Measurements from ENCODE around the gene PIKFYVE. TPM values are rescaled to one million over a fixed set of nuclear protein-coding genes. Genes with fewer than 3 reads are reported as not detected.
"Not testable (repeated sequence)": the region's sequence is repeated elsewhere in the genome, so short reads cannot be mapped to it uniquely, and the experiment has no call there.

PIKFYVE gene
- total RNA-seq, 1 donor from 2014 or later, result 59.0 TPM

GRCh38 chr2:208352644-208353567 lies 86.9 kb downstream of the PIKFYVE start:
- DNase-seq (ENCODE audit: low spot score) (no peak), ATAC-seq (no peak)
- intact Hi-C loops (cut with DNase I), result no loop called here

GRCh38 chr2:208354964-208355381 lies 88.9 kb downstream of the PIKFYVE start:
- intact Hi-C loops (cut with DNase I), result no loop called here
- no peak for ATAC-seq
- no peak for DNase-seq (ENCODE audit: low spot score)

GRCh38 chr2:208356420-208356819 lies 90.4 kb downstream of the PIKFYVE start:
- intact Hi-C loops (cut with DNase I); ATAC-seq; DNase-seq (ENCODE audit: low spot score): not testable (repeated sequence)

- DNase-seq (ENCODE audit: low spot score), result no peak
- intact Hi-C loops (cut with DNase I), result no loop called here
- ATAC-seq, result no peak
Measured at GRCh38 chr2:208356846-208357574, 91.0 kb downstream of the PIKFYVE start.

- DNase-seq (ENCODE audit: low spot score) (no peak), ATAC-seq (no peak)
- intact Hi-C loops (cut with DNase I), result no loop called here
Measured at GRCh38 chr2:208358758-208359631, 92.9 kb downstream of the PIKFYVE start.

- peak; percentile 58 for ATAC-seq
- intact Hi-C loops (cut with DNase I), result no loop called here
- DNase-seq (ENCODE audit: low spot score), result no peak
Measured at GRCh38 chr2:208359632-208359986, 93.6 kb downstream of the PIKFYVE start.

GRCh38 chr2:208360259-208361076 lies 94.4 kb downstream of the PIKFYVE start:
- peak; percentile 38 for ATAC-seq
- intact Hi-C loops (cut with DNase I), result no loop called here

GRCh38 chr2:208361077-208361441 lies 95.0 kb downstream of the PIKFYVE start:
- no peak for ATAC-seq
- no peak for DNase-seq (ENCODE audit: low spot score)
- intact Hi-C loops (cut with DNase I), result no loop called here

More at GRCh38 chr2:208360259-208361076, 94.4 kb downstream of the PIKFYVE start:
- DNase-seq (ENCODE audit: low spot score), result no peak

- DNase-seq (ENCODE audit: low spot score), result no peak
- no peak for ATAC-seq
- intact Hi-C loops (cut with DNase I), result no loop called here
Measured at GRCh38 chr2:208363485-208363884, 97.4 kb downstream of the PIKFYVE start.

GRCh38 chr2:208366215-208367127 lies 100.4 kb downstream of the PIKFYVE start:
- ATAC-seq, result no peak
- no peak for DNase-seq (ENCODE audit: low spot score)
- intact Hi-C loops (cut with DNase I), result no loop called here

- ATAC-seq, result no peak
- no peak for DNase-seq (ENCODE audit: low spot score)
Measured at GRCh38 chr2:208369091-208369490, 103.0 kb downstream of the PIKFYVE start.

GRCh38 chr2:208370881-208371633 lies 105.0 kb downstream of the PIKFYVE start:
- ATAC-seq (no peak), DNase-seq (ENCODE audit: low spot score) (no peak)
- intact Hi-C loops (cut with DNase I), result no loop called here

More at GRCh38 chr2:208369091-208369490, 103.0 kb downstream of the PIKFYVE start:
- intact Hi-C loops (cut with DNase I), result no loop called here

- DNase-seq (ENCODE audit: low spot score) (no peak), ATAC-seq (no peak)
- intact Hi-C loops (cut with DNase I), result no loop called here
Measured at GRCh38 chr2:208371634-208371935, 105.5 kb downstream of the PIKFYVE start.

- intact Hi-C loops (cut with DNase I), result no loop called here
- DNase-seq (ENCODE audit: low spot score) (no peak), ATAC-seq (peak; percentile 38)
Measured at GRCh38 chr2:208373460-208374089, 107.5 kb downstream of the PIKFYVE start.

GRCh38 chr2:208375491-208376068 lies 109.5 kb downstream of the PIKFYVE start:
- intact Hi-C loops (cut with DNase I), result no loop called here
- DNase-seq (ENCODE audit: low spot score), result no peak
- ATAC-seq, result no peak

GRCh38 chr2:208377344-208377860 lies 111.3 kb downstream of the PIKFYVE start:
- DNase-seq (ENCODE audit: low spot score); intact Hi-C loops (cut with DNase I); ATAC-seq: not testable (repeated sequence)
